Erythroblast (primary cell): ENCODE data around the gene HID1.

Source experiments
- GATA1 ChIP-seq: IDR thresholded peaks from 2 replicates; pipeline ENCODE4 v1.6.1; 2011; ENCODE audit warnings: low read depth, mild to moderate bottlenecking, control low read depth, low read length, moderate library complexity
- POLR2A ChIP-seq: IDR thresholded peaks from 2 replicates; pipeline ENCODE4 v1.6.1; 2011; ENCODE audit warnings: mild to moderate bottlenecking, low read length

DNA sequence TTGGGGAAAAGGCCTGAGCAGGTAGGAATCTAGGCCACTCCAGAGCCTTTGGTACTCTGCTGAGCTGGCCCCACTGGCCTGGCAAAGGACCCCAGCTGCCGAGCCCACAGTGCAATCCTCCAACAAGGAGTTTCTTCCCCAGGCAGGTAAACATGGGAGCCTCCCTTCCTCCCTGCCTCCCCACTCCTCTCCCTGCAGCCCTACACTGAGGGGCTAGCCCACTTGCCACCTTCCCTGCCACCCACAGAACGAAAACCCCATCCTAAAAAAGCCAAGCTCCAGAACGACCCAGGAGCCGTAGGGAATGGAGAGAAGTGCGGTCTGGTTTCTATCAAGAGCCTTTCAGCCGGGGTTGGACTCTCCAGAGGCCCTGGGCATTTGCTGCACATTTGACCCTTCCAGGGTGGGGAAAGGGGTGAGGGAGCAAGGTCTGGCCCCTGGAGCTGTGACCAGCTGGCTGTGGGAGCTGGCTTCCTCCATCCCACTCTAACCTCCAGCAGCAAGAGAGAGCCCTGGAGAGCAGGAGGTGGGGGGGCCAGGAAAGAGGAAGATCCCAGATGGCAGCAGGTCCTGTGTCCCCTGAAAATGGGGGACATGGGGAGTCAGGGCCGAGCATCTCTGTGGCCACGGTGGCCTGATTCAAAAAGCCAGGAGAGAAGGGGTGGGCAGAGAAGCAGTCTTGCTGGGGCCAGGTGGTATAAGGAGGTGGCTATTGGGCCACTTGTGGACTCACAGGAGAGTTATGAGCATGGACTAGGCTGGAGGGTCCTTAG lies 1.3 kb downstream of the HID1 start:
- TF ChIP-seq POLR2A: no peak
- TF ChIP-seq GATA1: no peak
